HUES64 (cell line): ENCODE data around the gene HOXB2.
A peak's percentile ranks its signal among the peaks of the same experiment; 100 is the strongest.

Experiments used
- H3K27ac ChIP-seq: 2 replicates; pipeline ENCODE4 v1.7.0; 2013; ENCODE audit warnings: low read depth, low read length, inconsistent platforms
- H3K27me3 ChIP-seq: 2 replicates; pipeline ENCODE4 v1.6.1; 2013; ENCODE audit warnings: mild to moderate bottlenecking, low read length; ENCODE audit not compliant: insufficient read depth
- H3K36me3 ChIP-seq: 2 replicates; pipeline ENCODE4 v1.6.1; 2013; ENCODE audit warnings: mild to moderate bottlenecking, low read length; ENCODE audit not compliant: insufficient read depth
- H3K4me1 ChIP-seq: 2 replicates; pipeline ENCODE4 v1.6.1; 2013; ENCODE audit warnings: mild to moderate bottlenecking, low read length, moderate library complexity; ENCODE audit not compliant: insufficient read depth
- H3K4me3 ChIP-seq: 2 replicates; pipeline ENCODE4 v1.5.1; 2013; ENCODE audit warnings: mild to moderate bottlenecking, low read length, moderate library complexity
- H3K9ac ChIP-seq: 2 replicates; pipeline ENCODE4 v1.6.1; 2013; ENCODE audit warnings: mild to moderate bottlenecking, low read depth, low read length
- H3K9me3 ChIP-seq: 2 replicates; pipeline ENCODE4 v1.6.1; 2013; ENCODE audit warnings: low read depth, low read length; ENCODE audit not compliant: insufficient read depth
- WGBS: fragments of 150-250, 120-280 bp; methylation state at CpG from one replicate; pipeline ENCODE4 v1.1.7; 2013; ENCODE audit warnings: missing lambda C conversion rate; 5-methylcytosine and 5-hydroxymethylcytosine counted together

The HOXB2 gene

GRCh38 chr17:48588528-48588927, 43.6 kb upstream of the HOXB2 start:
- H3K4me3 ChIP-seq, result no peak overlapping the region
- H3K36me3 ChIP-seq, result no peaks in the 10 kb centered on the region
- H3K9me3 ChIP-seq, result no peaks in the 10 kb centered on the region
- H3K27me3 ChIP-seq, result peaks cover 100% of the 10 kb centered on the region
- H3K9ac ChIP-seq, result no peak overlapping the region
- H3K4me1 ChIP-seq, result no peaks in the 10 kb centered on the region; the same call in 1 of the 2 replicates
- H3K27ac ChIP-seq, result no peak overlapping the region
- 0% methylated on average over 1 of the region's 2 CpGs for WGBS

GRCh38 chr17:48588074-48588415, 43.1 kb upstream of the HOXB2 start:
- Histone ChIP-seq H3K9me3 (no peaks in the 10 kb centered on the region), H3K4me1 (no peaks in the 10 kb centered on the region; the same call in 1 of the 2 replicates), H3K27ac (no peak overlapping the region), H3K4me3 (no peak overlapping the region), H3K27me3 (peaks cover 100% of the 10 kb centered on the region), H3K9ac (no peak overlapping the region), H3K36me3 (no peaks in the 10 kb centered on the region)
- WGBS, result 45% methylated on average over 2 of the region's 2 CpGs

GRCh38 chr17:48587276-48588073, 42.6 kb upstream of the HOXB2 start:
- Histone ChIP-seq H3K27me3 (peaks cover 100% of the 10 kb centered on the region), H3K4me3 (no peak overlapping the region)

GRCh38 chr17:48586355-48587258, 41.7 kb upstream of the HOXB2 start:
- Histone ChIP-seq H3K27ac (no peak overlapping the region), H3K9me3 (no peaks in the 10 kb centered on the region), H3K4me3 (no peak overlapping the region), H3K9ac (no peak overlapping the region), H3K4me1 (no peaks in the 10 kb centered on the region; the same call in 1 of the 2 replicates), H3K36me3 (no peaks in the 10 kb centered on the region), H3K27me3 (peaks cover 100% of the 10 kb centered on the region)
- 2% methylated on average over 21 of the region's 34 CpGs for WGBS

More at GRCh38 chr17:48587276-48588073, 42.6 kb upstream of the HOXB2 start:
- Histone ChIP-seq H3K4me1 (no peaks in the 10 kb centered on the region; the same call in 1 of the 2 replicates), H3K9me3 (no peaks in the 10 kb centered on the region), H3K9ac (no peak overlapping the region), H3K36me3 (no peaks in the 10 kb centered on the region), H3K27ac (no peak overlapping the region)
- 26% methylated on average over 5 of the region's 5 CpGs for WGBS

- WGBS, result 19% methylated on average over 2 of the region's 2 CpGs
- no peaks in the 10 kb centered on the region for H3K36me3 ChIP-seq
- H3K4me1 ChIP-seq, result no peaks in the 10 kb centered on the region
- no peak overlapping the region for H3K4me3 ChIP-seq
- no peak overlapping the region for H3K9ac ChIP-seq
- H3K27me3 ChIP-seq, result peaks cover 100% of the 10 kb centered on the region
- no peaks in the 10 kb centered on the region for H3K9me3 ChIP-seq
- H3K27ac ChIP-seq, result no peak overlapping the region
Observed at GRCh38 chr17:48584223-48584741, 39.4 kb upstream of the HOXB2 start.

GRCh38 chr17:48583708-48584222, 38.9 kb upstream of the HOXB2 start:
- Histone ChIP-seq H3K36me3 (no peaks in the 10 kb centered on the region), H3K27ac (no peak overlapping the region), H3K4me1 (no peaks in the 10 kb centered on the region), H3K9me3 (no peaks in the 10 kb centered on the region), H3K27me3 (peaks cover 100% of the 10 kb centered on the region), H3K4me3 (no peak overlapping the region), H3K9ac (no peak overlapping the region)
- WGBS, result no CpG with 5 or more reads among the region's 3 CpGs

- no peak overlapping the region for H3K9ac ChIP-seq
- H3K36me3 ChIP-seq, result no peaks in the 10 kb centered on the region
- no peaks in the 10 kb centered on the region for H3K4me1 ChIP-seq
- H3K9me3 ChIP-seq, result no peaks in the 10 kb centered on the region
- WGBS, result 12% methylated on average over 7 of the region's 7 CpGs
- no peak overlapping the region for H3K4me3 ChIP-seq
- H3K27ac ChIP-seq, result no peak overlapping the region
- H3K27me3 ChIP-seq, result peaks cover 100% of the 10 kb centered on the region
Observed at GRCh38 chr17:48582750-48583069, 37.8 kb upstream of the HOXB2 start.

GRCh38 chr17:48579760-48580554, 35.0 kb upstream of the HOXB2 start:
- H3K27ac ChIP-seq, result no peak overlapping the region
- no peaks in the 10 kb centered on the region for H3K36me3 ChIP-seq
- H3K4me3 ChIP-seq, result no peak overlapping the region
- peaks cover 100% of the 10 kb centered on the region for H3K27me3 ChIP-seq
- H3K4me1 ChIP-seq, result 0 out of 2 replicates have a peak, but pooled peaks cover 4% of the 10 kb centered on the region
- no peak overlapping the region for H3K9ac ChIP-seq
- no peaks in the 10 kb centered on the region for H3K9me3 ChIP-seq
- 2% methylated on average over 24 of the region's 26 CpGs for WGBS

- no peak overlapping the region for H3K9ac ChIP-seq
- no peak overlapping the region for H3K27ac ChIP-seq
- no peak overlapping the region for H3K4me3 ChIP-seq
- H3K36me3 ChIP-seq, result no peaks in the 10 kb centered on the region
- WGBS, result 0% methylated on average over 3 of the region's 7 CpGs
- H3K4me1 ChIP-seq, result 0 out of 2 replicates have a peak, but pooled peaks cover 4% of the 10 kb centered on the region
- no peaks in the 10 kb centered on the region for H3K9me3 ChIP-seq
- peaks cover 100% of the 10 kb centered on the region for H3K27me3 ChIP-seq
Observed at GRCh38 chr17:48579471-48579759, 34.5 kb upstream of the HOXB2 start.

- Histone ChIP-seq H3K9me3 (no peaks in the 10 kb centered on the region), H3K4me3 (0 out of 2 replicates have a peak overlapping the region, but pooled peaks have one; percentile 29), H3K9ac (no peak overlapping the region), H3K4me1 (0 out of 2 replicates have a peak, but pooled peaks cover 4% of the 10 kb centered on the region), H3K27me3 (peaks cover 100% of the 10 kb centered on the region), H3K27ac (no peak overlapping the region), H3K36me3 (no peaks in the 10 kb centered on the region)
- WGBS, result 3% methylated on average over 42 of the region's 43 CpGs
Observed at GRCh38 chr17:48578616-48579470, 33.9 kb upstream of the HOXB2 start.
